GM12878 (cell line): Measurements from ENCODE around the gene PAEP. TPM values are rescaled to one million over a fixed set of nuclear protein-coding genes. Genes with fewer than 3 reads are reported as not detected.

Source experiments
- ATAC-seq: fragments of 200-7000 bp; cut with Tn5 transposase; 3 replicates; pipeline ENCODE4 v1.9.1; 2020; ENCODE audit warnings: mild to moderate bottlenecking, moderate library complexity
- BruUV-seq: library from RNA; stranded (reverse); fragments of 400-500 nt; replicated peaks from 2 replicates; lab custom pipeline; 2021; lab: Mats Ljungman, UMichigan
- CTCF ChIA-PET: fragments of 300-600 bp; sonication (Branson Sonifier 250); formaldehyde crosslinking; extraction: SDS; loops from one replicate; lab custom pipeline; 2021; ENCODE audit warnings: inconsistent platforms; lab: Yijun Ruan, JAX
- POLR2A ChIA-PET: fragments of 350-600 bp; formaldehyde crosslinking; extraction: SDS; loops from one replicate; lab custom pipeline; 2021; ENCODE audit warnings: inconsistent platforms; lab: Charles Lee
- RAD21 ChIA-PET: fragments of 300-600 bp; sonication (Branson Sonifier 250); formaldehyde crosslinking; loops from one replicate; lab custom pipeline; 2023; ENCODE audit warnings: antibody characterized with exemption; ENCODE audit not compliant: unreplicated experiment; lab: Charles Lee
- SMC1A ChIA-PET: fragments of 300-600 bp; sonication (Branson Sonifier 250); formaldehyde crosslinking; loops from one replicate; lab custom pipeline; 2023; ENCODE audit not compliant: unreplicated experiment, uncharacterized antibody; lab: Charles Lee
- DNase-seq: peaks from one replicate; pipeline ENCODE4 v3.0.0-alpha.2; 2011; ENCODE audit warnings: low read depth, low spot score
- FAIRE-seq: peaks from 3 replicates; lab custom pipeline; 2011; peaks lifted over from hg19 to GRCh38; lab: Jason Lieb, UNC
- H2AFZ ChIP-seq: 2 replicates; pipeline ENCODE4 v1.6.0; 2011; ENCODE audit warnings: low read depth, low read length, control low read depth; ENCODE audit not compliant: control insufficient read depth
- H3K27ac ChIP-seq: 2 replicates; pipeline ENCODE4 v1.5.1; 2011; ENCODE audit warnings: control low read depth; ENCODE audit not compliant: control insufficient read depth, insufficient read depth
- H3K27me3 ChIP-seq, 2 experiments: replicated peaks in 1 of 2; 2 replicates each; pipeline versions ENCODE4 v1.6.0 to v1.6.1; 2011; ENCODE audit warnings: low read length in 1 of 2; ENCODE audit not compliant: control insufficient read depth in 2 of 2, insufficient read depth in 2 of 2
- H3K36me3 ChIP-seq, 2 experiments: 2 replicates each; pipeline ENCODE4 v1.5.1; 2011; ENCODE audit warnings: low read length in 1 of 2; ENCODE audit not compliant: control insufficient read depth in 2 of 2, insufficient read depth in 2 of 2
- H3K4me1 ChIP-seq: 2 replicates; pipeline ENCODE4 v1.6.1; 2011; ENCODE audit warnings: mild to moderate bottlenecking, low read length, moderate library complexity, mixed read lengths; ENCODE audit not compliant: control insufficient read depth, insufficient read depth
- H3K4me2 ChIP-seq: 2 replicates; pipeline ENCODE4 v1.6.0; 2011; ENCODE audit warnings: control low read depth; ENCODE audit not compliant: control insufficient read depth, insufficient read depth
- H3K4me3 ChIP-seq: fragments of 200-600 bp; sonication (generic); 2 replicates; pipeline ENCODE4 v1.5.1; 2016
- H3K79me2 ChIP-seq: 2 replicates; pipeline ENCODE4 v1.6.0; 2011; ENCODE audit warnings: low read length; ENCODE audit not compliant: control insufficient read depth, insufficient read depth
- H3K9ac ChIP-seq: 2 replicates; pipeline ENCODE4 v1.8.0; 2011; ENCODE audit warnings: low read length, control low read depth, mixed read lengths; ENCODE audit not compliant: control insufficient read depth, insufficient read depth
- H3K9me3 ChIP-seq: replicated peaks from 3 replicates; pipeline ENCODE4 v1.5.1; 2011; ENCODE audit warnings: mild to moderate bottlenecking, low read length; ENCODE audit not compliant: control insufficient read depth, insufficient read depth
- H4K20me1 ChIP-seq: 2 replicates; pipeline ENCODE4 v1.6.0; 2011; ENCODE audit not compliant: control insufficient read depth, insufficient read depth
- ESRRA ChIP-seq: IDR thresholded peaks from 2 replicates; pipeline ENCODE4 v1.6.1; 2012; ENCODE audit warnings: mild to moderate bottlenecking, low read length, improper control_type of control experiment
- ETV6 ChIP-seq, 2 experiments: fragments of 450-650 bp in 1 of 2; IDR thresholded peaks in 1 of 2; conservative IDR thresholded peaks in 1 of 2; 2 replicates each; pipeline ENCODE4 v1.6.1; 2014; ENCODE audit warnings: antibody characterized with exemption in 1 of 2, borderline replicate concordance in 1 of 2, low read depth in 1 of 2, mild to moderate bottlenecking in 1 of 2, moderate library complexity in 1 of 2
- FOXK2 ChIP-seq: fragments of 450-650 bp; IDR thresholded peaks from 2 replicates; pipeline ENCODE4 v1.6.1; 2017; ENCODE audit warnings: mild to moderate bottlenecking, moderate library complexity
- HDGF ChIP-seq: fragments of 450-650 bp; IDR thresholded peaks from 2 replicates; pipeline ENCODE4 v1.6.1; 2016; ENCODE audit warnings: antibody characterized with exemption
- PAX5 ChIP-seq: IDR thresholded peaks from 2 replicates; pipeline ENCODE4 v1.6.1; 2011; ENCODE audit warnings: low read depth, low read length, borderline replicate concordance
- RAD21 ChIP-seq: IDR thresholded peaks from 2 replicates; pipeline ENCODE4 v1.6.1; 2011; ENCODE audit warnings: mild to moderate bottlenecking, low read depth, low read length, moderate library complexity; ENCODE audit not compliant: insufficient read depth
- RUNX3 ChIP-seq: IDR thresholded peaks from 2 replicates; pipeline ENCODE4 v1.6.1; 2012; ENCODE audit warnings: low read length, inconsistent platforms
- STAT1 ChIP-seq: fragments of 450-650 bp; conservative IDR thresholded peaks from 2 replicates; pipeline ENCODE4 v1.6.1; 2014; ENCODE audit warnings: antibody characterized with exemption, mild to moderate bottlenecking
- TCF3 ChIP-seq: IDR thresholded peaks from 2 replicates; pipeline ENCODE4 v1.6.1; 2012; ENCODE audit warnings: low read depth, mild to moderate bottlenecking, low read length, borderline replicate concordance; ENCODE audit not compliant: insufficient read depth
- ZBTB4 ChIP-seq: fragments of 450-650 bp; formaldehyde crosslinking; IDR thresholded peaks from 2 replicates; pipeline ENCODE4 v1.4.0; 2022; ENCODE audit warnings: mild to moderate bottlenecking, moderate library complexity
- ZZZ3 ChIP-seq: IDR thresholded peaks from 2 replicates; pipeline ENCODE4 v1.6.1; 2011; ENCODE audit warnings: low read depth; ENCODE audit not compliant: control insufficient read depth, insufficient read length
- WGBS: methylation state at CpG from one replicate; pipeline ENCODE4 v1.1.6; 2016; ENCODE audit warnings: low lambda C conversion rate; ENCODE audit not compliant: insufficient replicate concordance, insufficient coverage; ENCODE audit errors: missing lambda C conversion rate; 5-methylcytosine and 5-hydroxymethylcytosine counted together
- in situ Hi-C: fragments of 300-500 bp; cut with MboI; formaldehyde crosslinking; loops from 9 replicates; pipeline ENCODE4 v1.14.3; 2018; ENCODE audit warnings: mixed read lengths
- intact Hi-C: fragments of 100-400 bp; cut with micrococcal nuclease; formaldehyde crosslinking; loops from one replicate; pipeline ENCODE4 v1.14.2; 2022; ENCODE audit not compliant: unreplicated experiment
- polyA plus RNA-seq, 11 experiments: library from polyadenylated mRNA; depleted of rRNA in 4 of 11; unstranded in 6 of 11; stranded (reverse) in 5 of 11; fragments of >200 nt; fragmentation: Nextera tagmentation in 4 of 11; fragmentation: Illumina TruSeq in 1 of 11; extraction: Ambion mirVana in 4 of 11; extraction: Trizol in 1 of 11; gene quantifications; 1 replicate in 1 of 11; 2 replicates in 10 of 11; pipeline versions ENCODE4 v1.2.1 to v1.2.3, GENCODE V29; 2011 to 2016; ENCODE audit warnings: inconsistent platforms in 2 of 11, missing spikeins in 2 of 11, low read depth in 1 of 11
- total RNA-seq, 4 experiments: library from RNA; depleted of rRNA in 3 of 4; stranded (reverse); fragments of >200 nt in 3 of 4; fragmentation: Illumina TruSeq in 1 of 4; extraction: Trizol in 1 of 4; gene quantifications; 2 replicates each; pipeline versions ENCODE4 v1.2.1 to v1.2.3, GENCODE V29; 2013 to 2021

The PAEP gene
- total and polyA plus RNA-seq, 10 of the 15 experiments (the other 5 are each of a cell fraction or from before 2014, with no cell fraction given), result not detected

- TF ChIP-seq ZBTB4 (CRISPR knock-in tag) (no peak), PAX5 (no peak), TCF3 (no peak), RUNX3 (no peak), ESRRA (no peak), RAD21 (no peak)
These were observed 4.1 kb downstream of the PAEP start (continued) for GRCh38 chr9:135565636-135566035.

GRCh38 chr9:135566552-135566951 lies 5.0 kb downstream of the PAEP start:
- WGBS, result 16% methylated on average over 10 of the region's 10 CpGs
- DNase-seq, result no peak
- Histone ChIP-seq H3K27ac (no peak overlapping the region), H4K20me1 (no peaks in the 10 kb centered on the region), H3K9me3 (no peaks in the 10 kb centered on the region), H3K36me3 (no peaks in the 10 kb centered on the region), H3K9ac (no peak overlapping the region), H2AFZ (no peak overlapping the region), H3K4me1 (no peaks in the 10 kb centered on the region), H3K79me2 (no peaks in the 10 kb centered on the region), H3K27me3 (no peaks in the 10 kb centered on the region), H3K4me3 (no peak overlapping the region), H3K4me2 (no peak overlapping the region)
- no peak for FAIRE-seq
- ChIA-PET SMC1A (no interaction called here), CTCF (no interaction called here), POLR2A (no interaction called here), RAD21 (no interaction called here)
- in situ Hi-C loops (no loop called here), intact Hi-C loops (no loop called here)
- no peak for ATAC-seq
- no TSS peak for BruUV-seq
- TF ChIP-seq HDGF (no peak), ETV6 (conservative IDR thresholded peaks at IDR 0.05 in 1 of 2, IDR thresholded peaks at IDR 0.05 in 1 of 2; ENCODE audit: borderline replicate concordance in 1 of 2, low read depth in 1 of 2) (no peak), ZZZ3 (no peak), STAT1 (no peak), FOXK2 (no peak)
